ENCODE data around the gene SLC19A1.

The SLC19A1 gene

DNA sequence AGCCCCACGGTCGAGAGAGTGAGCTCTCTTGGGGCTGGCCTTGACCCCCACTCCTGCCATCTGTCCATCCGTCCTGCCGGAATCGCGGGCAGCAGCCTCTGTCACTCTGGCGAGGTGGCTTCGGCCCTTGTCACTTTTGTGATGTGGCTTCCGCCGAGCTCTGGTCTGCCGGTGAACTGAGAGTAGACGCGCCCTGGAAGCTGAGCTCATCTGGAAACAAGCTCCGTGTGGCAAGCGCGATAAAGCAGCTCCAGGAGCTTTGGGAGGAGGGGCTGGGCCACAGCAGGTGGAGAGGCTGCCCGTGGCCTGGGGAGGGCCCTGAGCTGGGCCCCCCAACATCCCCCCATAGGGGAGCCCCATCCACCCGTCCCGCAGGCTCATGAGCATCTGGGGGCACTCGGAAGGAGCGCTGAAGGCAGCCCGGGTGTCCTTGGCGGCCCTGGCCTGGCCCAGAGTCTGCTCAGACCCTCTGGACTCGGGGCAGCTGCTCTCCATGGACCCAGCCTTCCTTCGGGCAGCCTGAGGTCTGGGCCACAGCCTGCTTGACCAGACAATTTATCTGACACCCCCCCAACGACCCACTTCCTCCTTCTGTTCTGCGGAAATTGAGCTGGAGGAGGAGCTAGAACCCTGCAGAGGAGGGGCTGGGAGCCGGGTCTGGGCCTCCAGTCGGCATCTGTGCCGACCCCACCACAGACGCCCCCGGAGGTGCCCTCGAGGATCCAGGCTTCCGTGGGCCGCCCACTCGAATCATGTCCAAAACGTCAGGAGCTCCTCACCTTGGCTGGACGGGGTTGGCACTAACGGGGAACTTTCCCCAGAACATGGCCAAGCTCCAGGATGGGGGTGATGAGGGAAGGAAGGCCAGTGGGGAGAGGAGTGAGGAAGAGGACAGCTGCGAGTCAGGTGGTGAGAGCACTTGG is 59.1 kb downstream of the SLC19A1 start:
- TF ChIP-seq, protein P1, sequence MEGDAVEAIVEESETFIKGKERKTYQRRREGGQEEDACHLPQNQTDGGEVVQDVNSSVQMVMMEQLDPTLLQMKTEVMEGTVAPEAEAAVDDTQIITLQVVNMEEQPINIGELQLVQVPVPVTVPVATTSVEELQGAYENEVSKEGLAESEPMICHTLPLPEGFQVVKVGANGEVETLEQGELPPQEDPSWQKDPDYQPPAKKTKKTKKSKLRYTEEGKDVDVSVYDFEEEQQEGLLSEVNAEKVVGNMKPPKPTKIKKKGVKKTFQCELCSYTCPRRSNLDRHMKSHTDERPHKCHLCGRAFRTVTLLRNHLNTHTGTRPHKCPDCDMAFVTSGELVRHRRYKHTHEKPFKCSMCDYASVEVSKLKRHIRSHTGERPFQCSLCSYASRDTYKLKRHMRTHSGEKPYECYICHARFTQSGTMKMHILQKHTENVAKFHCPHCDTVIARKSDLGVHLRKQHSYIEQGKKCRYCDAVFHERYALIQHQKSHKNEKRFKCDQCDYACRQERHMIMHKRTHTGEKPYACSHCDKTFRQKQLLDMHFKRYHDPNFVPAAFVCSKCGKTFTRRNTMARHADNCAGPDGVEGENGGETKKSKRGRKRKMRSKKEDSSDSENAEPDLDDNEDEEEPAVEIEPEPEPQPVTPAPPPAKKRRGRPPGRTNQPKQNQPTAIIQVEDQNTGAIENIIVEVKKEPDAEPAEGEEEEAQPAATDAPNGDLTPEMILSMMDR (conservative IDR thresholded peaks at IDR 0.05; ENCODE audit: low read depth, low read length), result no peak
- H3K4me3 ChIP-seq (ENCODE audit: low read length), result no peak overlapping the region
- DNase-seq (ENCODE audit: low read depth), result no peak

DNA sequence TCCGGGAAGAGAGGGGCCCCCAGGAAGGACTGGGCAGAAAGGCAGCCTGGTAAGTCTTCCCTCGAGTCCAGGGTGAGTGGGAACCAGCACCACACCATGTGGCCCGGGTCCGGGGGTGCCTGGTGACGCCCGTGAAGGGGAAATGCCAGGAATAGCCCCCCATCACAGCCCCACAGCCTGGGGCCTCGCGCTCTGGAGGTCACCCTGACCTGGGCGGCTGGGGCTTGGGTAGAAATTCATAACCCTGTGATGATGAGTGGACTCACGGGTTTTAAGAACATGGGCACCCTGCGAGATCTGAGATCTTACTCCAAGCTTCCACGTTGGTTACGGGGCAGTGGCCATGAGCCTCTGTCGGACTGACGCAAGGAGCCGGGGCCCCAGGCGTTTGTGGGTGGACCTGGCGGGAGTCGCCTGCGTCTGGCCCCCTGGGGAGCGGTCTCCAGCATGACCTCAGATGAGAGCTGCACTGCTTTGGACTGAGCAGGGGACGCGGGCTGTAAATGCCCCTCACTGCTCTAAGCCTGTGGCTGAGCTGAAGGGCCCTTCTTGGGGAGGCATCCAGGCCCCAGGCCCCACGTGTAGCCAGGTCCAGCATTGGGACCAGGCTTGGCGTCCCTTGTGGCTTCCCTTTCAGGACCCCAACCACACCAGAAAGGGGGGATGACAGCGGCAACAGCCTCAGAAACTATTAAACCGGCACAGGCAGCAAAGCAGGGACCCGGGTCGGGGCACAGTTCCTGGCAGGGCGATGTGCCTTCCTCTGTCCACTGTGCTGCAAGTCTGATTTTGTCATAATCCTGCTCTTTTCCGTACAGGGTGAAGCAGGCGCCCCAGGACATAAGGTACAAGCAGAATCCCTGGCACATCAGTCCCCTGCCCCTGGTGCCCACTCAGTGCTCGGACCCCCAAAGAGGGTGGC is 60.0 kb downstream of the SLC19A1 start:
- TF ChIP-seq, protein P1 (conservative IDR thresholded peaks at IDR 0.05; ENCODE audit: low read depth, low read length), result no peak
- H3K4me3 ChIP-seq (ENCODE audit: low read length), result no peak overlapping the region
- DNase-seq (ENCODE audit: low read depth), result no peak

DNA sequence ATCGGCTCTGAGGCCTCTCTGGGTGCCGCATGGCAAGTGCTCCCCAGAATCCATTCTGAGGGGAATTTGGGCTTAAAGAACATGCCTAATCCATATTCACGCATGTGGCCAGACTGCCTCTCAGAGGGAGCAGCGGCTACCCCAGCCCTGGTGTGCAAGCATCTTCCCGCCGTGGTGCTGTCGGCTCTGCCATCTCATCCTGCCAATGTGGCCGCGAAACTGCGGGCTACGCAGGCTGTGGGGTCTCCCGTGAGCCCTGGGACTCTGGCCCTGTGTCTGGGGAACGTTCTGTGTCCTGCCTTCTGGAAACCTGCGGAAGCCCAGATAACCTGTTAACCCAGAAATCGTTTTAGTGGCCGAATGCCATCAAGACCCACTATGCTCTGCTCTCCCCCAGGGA is 60.7 kb downstream of the SLC19A1 start:
- TF ChIP-seq, protein P1 (conservative IDR thresholded peaks at IDR 0.05; ENCODE audit: low read depth, low read length), result no peak
- no peak for DNase-seq (ENCODE audit: low read depth)
- H3K4me3 ChIP-seq (ENCODE audit: low read length), result no peak overlapping the region

DNA sequence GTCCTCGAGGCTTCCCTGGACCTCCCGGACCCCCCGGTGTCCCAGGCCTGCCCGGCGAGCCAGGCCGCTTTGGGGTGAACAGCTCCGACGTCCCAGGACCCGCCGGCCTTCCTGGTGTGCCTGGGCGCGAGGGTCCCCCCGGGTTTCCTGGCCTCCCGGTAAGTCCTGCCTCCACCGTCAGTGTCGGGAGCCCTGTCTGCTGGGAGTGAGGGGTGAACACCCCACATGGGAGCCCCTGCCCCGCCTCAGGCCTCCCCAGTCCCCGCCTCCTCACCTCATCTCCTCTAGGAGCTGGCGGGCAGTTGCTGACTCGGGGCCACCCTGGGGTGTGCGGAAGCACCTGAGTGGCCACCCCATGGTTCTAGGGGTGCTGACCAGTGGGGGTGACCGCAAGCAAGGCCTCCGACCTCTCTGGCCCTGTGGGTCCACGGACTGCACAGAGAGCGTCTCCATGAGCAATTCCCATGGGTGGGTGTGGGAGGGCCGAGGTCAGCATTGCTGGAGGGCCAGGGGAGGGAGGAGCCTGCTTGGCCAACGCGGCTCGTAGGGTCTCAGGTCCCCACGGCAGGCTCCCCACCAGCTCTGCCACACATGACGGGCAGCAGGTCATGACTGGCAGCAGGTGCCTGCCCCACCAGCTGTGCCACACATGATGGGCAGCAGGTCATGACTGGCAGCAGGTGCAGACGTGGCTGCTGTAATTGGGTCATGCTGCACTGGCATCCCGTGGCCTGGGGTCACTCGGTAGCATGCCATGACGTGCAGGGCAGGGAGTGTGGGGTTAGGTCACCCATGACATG is 61.3 kb downstream of the SLC19A1 start:
- no peak for DNase-seq (ENCODE audit: low read depth)
- H3K4me3 ChIP-seq (ENCODE audit: low read length), result no peak overlapping the region
- TF ChIP-seq, protein P1 (conservative IDR thresholded peaks at IDR 0.05; ENCODE audit: low read depth, low read length), result no peak

DNA sequence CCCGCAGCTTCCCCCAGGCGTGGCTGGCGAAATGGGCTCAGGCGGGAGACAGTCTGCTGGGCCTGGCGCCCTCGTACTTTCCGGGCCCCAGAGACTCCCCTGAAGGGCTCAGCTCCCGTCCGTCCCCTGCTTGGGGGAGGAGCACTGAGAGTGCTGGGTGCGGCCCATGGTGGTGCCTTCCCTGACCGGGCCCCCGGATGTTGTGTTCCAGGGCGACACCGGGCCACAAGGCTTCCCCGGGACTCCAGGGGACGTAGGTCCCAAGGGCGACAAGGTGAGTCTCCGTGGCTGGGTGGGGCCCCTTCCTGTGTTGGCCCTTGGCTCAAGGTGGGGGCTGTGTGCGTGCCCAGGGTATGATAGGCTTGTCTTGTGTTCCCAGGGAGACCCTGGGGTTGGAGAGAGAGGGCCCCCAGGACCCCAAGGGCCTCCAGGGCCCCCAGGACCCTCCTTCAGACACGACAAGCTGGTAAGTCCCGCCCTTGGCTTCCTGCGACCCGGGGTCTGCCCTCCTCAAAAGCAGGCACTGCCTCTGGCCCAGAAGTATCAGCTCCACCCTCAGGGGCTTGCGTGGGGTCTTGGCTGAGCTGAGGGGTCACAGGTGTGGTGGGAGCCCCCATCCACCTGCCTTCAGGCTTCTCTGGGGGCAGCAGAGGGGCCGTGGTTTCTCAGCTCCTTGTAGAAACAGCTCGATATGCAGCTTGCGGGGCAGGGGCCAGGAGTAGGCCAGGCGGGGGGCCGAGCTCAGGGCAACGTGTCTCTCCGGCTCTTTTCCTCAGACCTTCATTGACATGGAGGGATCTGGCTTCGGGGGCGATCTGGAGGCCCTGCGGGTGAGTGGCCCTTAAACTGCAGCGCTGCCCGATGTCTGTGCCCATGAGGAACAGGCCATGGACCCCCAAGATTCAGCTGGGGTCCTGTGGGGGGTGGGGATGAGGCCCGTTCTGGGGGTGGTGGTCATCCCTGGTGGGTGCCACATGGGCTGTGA is 62.3 kb downstream of the SLC19A1 start:
- H3K4me3 ChIP-seq (ENCODE audit: low read length), result no peak overlapping the region
- no peak for DNase-seq (ENCODE audit: low read depth)
- TF ChIP-seq, protein P1 (conservative IDR thresholded peaks at IDR 0.05; ENCODE audit: low read depth, low read length), result no peak

Measured in retinal pigment epithelial cell (primary cell).